IPS-NIHi7 (cell line): ENCODE measurements around the gene BORCS6.

Experiments used
- DNase-seq: peaks from one replicate; pipeline ENCODE4 v3.0.0; 2012; ENCODE audit warnings: mixed read lengths; ENCODE audit errors: extremely low spot score

Gene BORCS6

GRCh38 chr17:8210761-8211458 lies 20.9 kb upstream of the BORCS6 start:
- no peak for DNase-seq

- peak; percentile 89 for DNase-seq
These were observed 20.2 kb upstream of the BORCS6 start, which contains the start of gene AURKB for GRCh38 chr17:8209907-8210760. AURKB (minus strand) TSS chr17:8210575; CDS start chr17:8210224, 351 bp downstream.

- DNase-seq: no peak
These were observed 16.6 kb upstream of the BORCS6 start for GRCh38 chr17:8206536-8206935.

GRCh38 chr17:8204761-8205555 lies 15.0 kb upstream of the BORCS6 start:
- DNase-seq: no peak

- peak; percentile 83 for DNase-seq
These were observed 2.3 kb upstream of the BORCS6 start for GRCh38 chr17:8192070-8192815.

GRCh38 chr17:8190506-8190905 lies 526 bp upstream of the BORCS6 start:
- no peak for DNase-seq

GRCh38 chr17:8189041-8189710 lies 804 bp downstream of the BORCS6 start:
- no peak for DNase-seq

GRCh38 chr17:8188263-8188839 lies 1.6 kb downstream of the BORCS6 start:
- no peak for DNase-seq

GRCh38 chr17:8187517-8188262 lies 2.3 kb downstream of the BORCS6 start:
- DNase-seq: peak; percentile 54

GRCh38 chr17:8186787-8187516 lies 3.0 kb downstream of the BORCS6 start:
- DNase-seq: peak; percentile 60

- DNase-seq: no peak
These were observed 3.6 kb downstream of the BORCS6 start for GRCh38 chr17:8186446-8186786.

GRCh38 chr17:8185582-8186445 lies 4.2 kb downstream of the BORCS6 start:
- DNase-seq: peak; percentile 56

GRCh38 chr17:8176998-8177731 lies 12.8 kb downstream of the BORCS6 start:
- no peak for DNase-seq

GRCh38 chr17:8176197-8176940 lies 13.6 kb downstream of the BORCS6 start, which contains the start of gene TMEM107:
TMEM107 (minus strand) TSS chr17:8176380; CDS start chr17:8176286, 94 bp downstream.
- peak; percentile 78 for DNase-seq

GRCh38 chr17:8175795-8176196 lies 14.2 kb downstream of the BORCS6 start:
- no peak for DNase-seq

GRCh38 chr17:8173871-8174322 lies 16.1 kb downstream of the BORCS6 start:
- DNase-seq: no peak
